Measurements from ENCODE around the gene FHL2.

DNA sequence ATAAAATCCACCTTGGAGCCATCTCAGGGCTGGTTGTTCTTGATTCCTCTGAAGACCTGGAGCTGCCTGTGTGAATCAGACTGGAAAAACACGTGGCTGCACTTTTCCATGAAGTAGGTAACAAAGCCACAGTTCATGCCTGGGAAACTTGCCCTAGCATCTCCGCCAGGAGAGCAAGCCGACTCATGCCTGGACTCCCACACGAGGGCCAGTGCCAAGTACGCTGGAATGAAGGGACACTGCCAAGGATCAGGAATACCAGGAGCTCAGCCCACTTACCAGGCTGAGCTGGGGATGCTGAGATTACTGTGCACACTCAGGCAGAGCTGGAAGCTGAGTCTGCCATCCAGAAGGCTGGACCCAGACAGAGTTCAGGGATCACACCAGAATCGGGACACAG lies 10.9 kb upstream of the FHL2 start:
- TF ChIP-seq, protein P1, sequence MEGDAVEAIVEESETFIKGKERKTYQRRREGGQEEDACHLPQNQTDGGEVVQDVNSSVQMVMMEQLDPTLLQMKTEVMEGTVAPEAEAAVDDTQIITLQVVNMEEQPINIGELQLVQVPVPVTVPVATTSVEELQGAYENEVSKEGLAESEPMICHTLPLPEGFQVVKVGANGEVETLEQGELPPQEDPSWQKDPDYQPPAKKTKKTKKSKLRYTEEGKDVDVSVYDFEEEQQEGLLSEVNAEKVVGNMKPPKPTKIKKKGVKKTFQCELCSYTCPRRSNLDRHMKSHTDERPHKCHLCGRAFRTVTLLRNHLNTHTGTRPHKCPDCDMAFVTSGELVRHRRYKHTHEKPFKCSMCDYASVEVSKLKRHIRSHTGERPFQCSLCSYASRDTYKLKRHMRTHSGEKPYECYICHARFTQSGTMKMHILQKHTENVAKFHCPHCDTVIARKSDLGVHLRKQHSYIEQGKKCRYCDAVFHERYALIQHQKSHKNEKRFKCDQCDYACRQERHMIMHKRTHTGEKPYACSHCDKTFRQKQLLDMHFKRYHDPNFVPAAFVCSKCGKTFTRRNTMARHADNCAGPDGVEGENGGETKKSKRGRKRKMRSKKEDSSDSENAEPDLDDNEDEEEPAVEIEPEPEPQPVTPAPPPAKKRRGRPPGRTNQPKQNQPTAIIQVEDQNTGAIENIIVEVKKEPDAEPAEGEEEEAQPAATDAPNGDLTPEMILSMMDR (IDR thresholded peaks at IDR 0.05; ENCODE audit: low read depth, low read length): no peak
- TF ChIP-seq MYC (IDR thresholded peaks at IDR 0.05; ENCODE audit: low read depth, low read length): no peak
- TF ChIP-seq POLR2A (IDR thresholded peaks at IDR 0.05; ENCODE audit: extremely low read depth, insufficient read length): no peak
- TF ChIP-seq, protein P2, sequence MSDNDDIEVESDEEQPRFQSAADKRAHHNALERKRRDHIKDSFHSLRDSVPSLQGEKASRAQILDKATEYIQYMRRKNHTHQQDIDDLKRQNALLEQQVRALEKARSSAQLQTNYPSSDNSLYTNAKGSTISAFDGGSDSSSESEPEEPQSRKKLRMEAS (IDR thresholded peaks at IDR 0.05; ENCODE audit: low read depth, low read length): no peak

All from NB4 (cell line).